NCI-H2196 (cell line): ENCODE data around the gene RELL1.

ENCODE experiments used
- DNase-seq: peaks from one replicate; lab custom pipeline; 2025; ENCODE audit not compliant: unreplicated experiment; lab: John Stamatoyannopoulos, UW

RELL1 gene

GRCh38 chr4:37686373-37687193 lies at the start of gene RELL1:
Gene RELL1, minus strand, starts transcription at chr4:37686376. Its CDS starts 89 bp downstream, at chr4:37686287.
- peak; percentile 97 for DNase-seq

GRCh38 chr4:37735578-37735977 lies 49.4 kb upstream of the RELL1 start:
- DNase-seq: no peak

GRCh38 chr4:37734989-37735388 lies 48.8 kb upstream of the RELL1 start:
- DNase-seq: no peak

GRCh38 chr4:37733240-37733867 lies 47.2 kb upstream of the RELL1 start:
- DNase-seq: no peak

GRCh38 chr4:37732526-37733186 lies 46.5 kb upstream of the RELL1 start:
- no peak for DNase-seq

- DNase-seq: no peak
Measured at GRCh38 chr4:37729649-37730004, 43.5 kb upstream of the RELL1 start.

- no peak for DNase-seq
Measured at GRCh38 chr4:37728064-37728463, 41.9 kb upstream of the RELL1 start.

GRCh38 chr4:37727635-37728034 lies 41.5 kb upstream of the RELL1 start:
- DNase-seq: no peak

GRCh38 chr4:37726666-37727065 lies 40.5 kb upstream of the RELL1 start:
- DNase-seq: no peak

- DNase-seq: no peak
Measured at GRCh38 chr4:37725718-37726117, 39.5 kb upstream of the RELL1 start.

GRCh38 chr4:37723067-37723466 lies 36.9 kb upstream of the RELL1 start:
- no peak for DNase-seq

GRCh38 chr4:37721995-37722638 lies 35.9 kb upstream of the RELL1 start:
- no peak for DNase-seq

GRCh38 chr4:37719021-37719420 lies 32.8 kb upstream of the RELL1 start:
- no peak for DNase-seq

- no peak for DNase-seq
Measured at GRCh38 chr4:37717576-37717975, 31.4 kb upstream of the RELL1 start.

GRCh38 chr4:37715889-37716402 lies 29.8 kb upstream of the RELL1 start:
- DNase-seq: no peak

- no peak for DNase-seq
Measured at GRCh38 chr4:37710491-37710890, 24.3 kb upstream of the RELL1 start.

- no peak for DNase-seq
Measured at GRCh38 chr4:37706032-37706431, 19.9 kb upstream of the RELL1 start.

- no peak for DNase-seq
Measured at GRCh38 chr4:37705571-37705970, 19.4 kb upstream of the RELL1 start.

GRCh38 chr4:37699868-37700481 lies 13.8 kb upstream of the RELL1 start:
- no peak for DNase-seq

- no peak for DNase-seq
Measured at GRCh38 chr4:37697566-37697965, 11.4 kb upstream of the RELL1 start.
